GM10847 (cell line): ENCODE data around the gene NPY4R2.
"Not testable (repeated sequence)": the region's sequence is repeated elsewhere in the genome, so short reads cannot be mapped to it uniquely, and the experiment has no call there.

Experiments
- POLR2A ChIP-seq: IDR thresholded peaks from 2 replicates; pipeline ENCODE4 v1.6.1; 2011; ENCODE audit not compliant: insufficient read length; ENCODE audit errors: extremely low read depth

Gene NPY4R2

GRCh38 chr10:47918475-47918874 lies at the start of gene NPY4R2:
NPY4R2 (plus strand) TSS chr10:47918662; CDS start chr10:47921988, 3,326 bp downstream.
- not testable (repeated sequence) for TF ChIP-seq POLR2A
